Measurements from ENCODE around the gene C12orf57. TPM values are rescaled to one million over a fixed set of nuclear protein-coding genes. Genes with fewer than 3 reads are reported as not detected.
A peak's percentile ranks its signal among the peaks of the same experiment; 100 is the strongest.

C12orf57 gene
- total and polyA plus RNA-seq, 2 of the 13 experiments (the other 11 are each of a cell fraction or from before 2014, with no cell fraction given) = 84.0 to 287 TPM

- Histone ChIP-seq H3K4me1 (ENCODE audit: insufficient read depth, low read length) (peaks cover 55% of the 10 kb centered on the region), H4K20me1 (ENCODE audit: insufficient read depth, low read length) (no peaks in the 10 kb centered on the region), H3K4me2 (ENCODE audit: low read depth, low read length) (no peak overlapping the region), H3K27ac (ENCODE audit: extremely low read length, insufficient read depth, low read length) (peak overlapping the region; percentile 98), H3K9ac (ENCODE audit: insufficient read depth, low read depth, low read length) (no peak overlapping the region), H3K4me3 (replicated peaks in 1 of 3; ENCODE audit: insufficient read depth in 1 of 3, low read depth in 2 of 3, low read length in 3 of 3) (no peak overlapping the region), H3K79me2 (ENCODE audit: insufficient read depth, low read length) (no peaks in the 10 kb centered on the region), H3K27me3 (ENCODE audit: control insufficient read depth in 1 of 2, insufficient read depth in 2 of 2, low read length in 2 of 2) (no peaks in the 10 kb centered on the region), H3K9me3 (ENCODE audit: low read length) (no peaks in the 10 kb centered on the region), H2AFZ (ENCODE audit: low read length) (no peak overlapping the region), H3K36me3 (replicated peaks in 1 of 2; ENCODE audit: control insufficient read depth in 1 of 2, insufficient read depth in 2 of 2, low read length in 2 of 2) (peaks cover 17 to 48% of the 10 kb centered on the region in 2 experiments)
- intact Hi-C loops (cut with micrococcal nuclease; ENCODE audit: unreplicated experiment) = no loop called here
- no peak for ATAC-seq
- ChIA-PET POLR2A (interaction anchor here (2.1 to 5.4 kb wide), 4 partner anchors 32 to 39 kb away, joined by 9 to 65 read pairs (median 32); partner anchors contain the start of genes C12orf57, LPCAT3 and RNU7-1), CTCF (ENCODE audit: low intra/inter-chr PET ratio, low total read pairs) (no interaction called here)
- in situ Hi-C loops (cut with HindIII; ENCODE audit: extremely low pct_ligation_motif_present, low pct_unique_long_range_greater_than_20kb) = no loop called here
- BruUV-seq (replicated peaks) = no TSS peak
- FAIRE-seq = no peak
- TF ChIP-seq HBP1 (CRISPR knock-in tag; IDR thresholded peaks at IDR 0.05; ENCODE audit: low read depth) (no peak), NFE2L2 (IDR thresholded peaks at IDR 0.05; ENCODE audit: low read length) (peak; percentile 47; the same call in 1 of the 2 replicates)
- WGBS (ENCODE audit: low lambda C conversion rate) = 91% methylated on average over 3 of the region's 3 CpGs
- no peak for DNase-seq (ENCODE audit: low spot score)
Observed at GRCh38 chr12:6978611-6979011, 34.8 kb downstream of the C12orf57 start.

DNA sequence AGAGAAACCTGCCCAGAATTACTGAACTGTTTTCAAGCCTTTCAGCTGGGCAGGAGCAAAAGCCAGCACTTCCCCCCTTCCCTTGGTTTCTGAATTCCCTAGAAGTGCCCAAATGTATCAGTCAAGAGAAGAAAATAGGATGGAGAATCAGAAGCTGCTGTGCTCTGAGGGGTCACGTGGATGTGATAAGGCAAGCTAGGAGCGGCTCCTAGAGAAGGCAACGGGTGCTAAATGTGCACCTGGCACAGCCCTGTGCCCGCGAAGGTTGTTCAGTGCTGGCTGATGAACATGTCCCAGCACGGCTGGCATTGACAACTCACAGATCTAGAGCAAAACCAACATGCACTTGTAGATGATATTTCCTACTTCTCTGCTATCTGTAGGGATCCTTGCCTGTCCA is 35.2 kb downstream of the C12orf57 start:
- FAIRE-seq = no peak
- Histone ChIP-seq H3K27me3 (ENCODE audit: control insufficient read depth in 1 of 2, insufficient read depth in 2 of 2, low read length in 2 of 2) (no peaks in the 10 kb centered on the region), H3K36me3 (replicated peaks in 1 of 2; ENCODE audit: control insufficient read depth in 1 of 2, insufficient read depth in 2 of 2, low read length in 2 of 2) (peaks cover 14 to 44% of the 10 kb centered on the region in 2 experiments), H3K27ac (ENCODE audit: extremely low read length, insufficient read depth, low read length) (peak overlapping the region; percentile 98), H2AFZ (ENCODE audit: low read length) (no peak overlapping the region), H3K4me3 (replicated peaks in 1 of 3; ENCODE audit: insufficient read depth in 1 of 3, low read depth in 2 of 3, low read length in 3 of 3) (no peak overlapping the region), H3K9me3 (ENCODE audit: low read length) (no peaks in the 10 kb centered on the region), H4K20me1 (ENCODE audit: insufficient read depth, low read length) (no peaks in the 10 kb centered on the region), H3K4me2 (ENCODE audit: low read depth, low read length) (no peak overlapping the region), H3K79me2 (ENCODE audit: insufficient read depth, low read length) (no peaks in the 10 kb centered on the region), H3K4me1 (ENCODE audit: insufficient read depth, low read length) (peaks cover 55% of the 10 kb centered on the region), H3K9ac (ENCODE audit: insufficient read depth, low read depth, low read length) (no peak overlapping the region)
- DNase-seq (ENCODE audit: low spot score) = no peak
- ChIA-PET CTCF (ENCODE audit: low intra/inter-chr PET ratio, low total read pairs) (no interaction called here), POLR2A (interaction anchor here (1.1 to 5.4 kb wide), 3 partner anchors 9 to 39 kb away, joined by 3 to 65 read pairs (median 52); partner anchors contain the start of genes C12orf57, EMG1, LPCAT3 and PHB2)
- TF ChIP-seq, protein P1, sequence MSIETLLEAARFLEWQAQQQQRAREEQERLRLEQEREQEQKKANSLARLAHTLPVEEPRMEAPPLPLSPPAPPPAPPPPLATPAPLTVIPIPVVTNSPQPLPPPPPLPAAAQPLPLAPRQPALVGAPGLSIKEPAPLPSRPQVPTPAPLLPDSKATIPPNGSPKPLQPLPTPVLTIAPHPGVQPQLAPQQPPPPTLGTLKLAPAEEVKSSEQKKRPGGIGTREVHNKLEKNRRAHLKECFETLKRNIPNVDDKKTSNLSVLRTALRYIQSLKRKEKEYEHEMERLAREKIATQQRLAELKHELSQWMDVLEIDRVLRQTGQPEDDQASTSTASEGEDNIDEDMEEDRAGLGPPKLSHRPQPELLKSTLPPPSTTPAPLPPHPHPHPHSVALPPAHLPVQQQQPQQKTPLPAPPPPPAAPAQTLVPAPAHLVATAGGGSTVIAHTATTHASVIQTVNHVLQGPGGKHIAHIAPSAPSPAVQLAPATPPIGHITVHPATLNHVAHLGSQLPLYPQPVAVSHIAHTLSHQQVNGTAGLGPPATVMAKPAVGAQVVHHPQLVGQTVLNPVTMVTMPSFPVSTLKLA (IDR thresholded peaks at IDR 0.05) = no peak
- TF ChIP-seq POLR2G (IDR thresholded peaks at IDR 0.05; ENCODE audit: low read depth, low read length) (0 out of 2 replicates have a peak, but pooled peaks have one; percentile 40), HNF4A (CRISPR knock-in tag; IDR thresholded peaks at IDR 0.05) (no peak), MED13 (CRISPR knock-in tag; IDR thresholded peaks at IDR 0.05) (no peak)
- no TSS peak for BruUV-seq (replicated peaks)
- intact Hi-C loops (cut with micrococcal nuclease; ENCODE audit: unreplicated experiment) (no loop called here), in situ Hi-C loops (cut with HindIII; ENCODE audit: extremely low pct_ligation_motif_present, low pct_unique_long_range_greater_than_20kb) (no loop called here)
- WGBS (ENCODE audit: low lambda C conversion rate) = 98% methylated on average over 6 of the region's 6 CpGs
- no peak for ATAC-seq
